Activated CD4-positive, alpha-beta memory T cell treated with anti-CD3 and anti-CD28 coated beads, Interleukin-2, amount 10 ng/mL, durations not matched to agents 7 days and 5 days (primary cell): ENCODE measurements around the gene TSPAN2. TPM values are rescaled to one million over a fixed set of nuclear protein-coding genes. Genes with fewer than 3 reads are reported as not detected.
A peak's percentile ranks its signal among the peaks of the same experiment; 100 is the strongest.

Source experiments
- CTCF ChIA-PET: fragments of 350-600 bp; sonication (Branson Sonifier 250); formaldehyde crosslinking; loops from one replicate; lab custom pipeline; 2021; ENCODE audit warnings: antibody characterized with exemption, inconsistent platforms; lab: Charles Lee
- POLR2A ChIA-PET: fragments of 350-600 bp; sonication (Branson Sonifier 250); formaldehyde crosslinking; loops from one replicate; lab custom pipeline; 2021; ENCODE audit warnings: antibody characterized with exemption; lab: Charles Lee
- DNase-seq: peaks from one replicate; pipeline ENCODE4 v3.0.0-alpha.2; 2020
- H3K27ac Mint-ChIP-seq: one replicate; pipeline ENCODE4 v1.8.0; 2021; ENCODE audit warnings: mild to moderate bottlenecking, mixed read lengths
- H3K27me3 Mint-ChIP-seq: one replicate; pipeline ENCODE4 v1.8.0; 2021; ENCODE audit warnings: mixed read lengths
- H3K36me3 Mint-ChIP-seq: one replicate; pipeline ENCODE4 v1.8.0; 2021; ENCODE audit warnings: low read depth, mixed read lengths
- H3K4me1 Mint-ChIP-seq: one replicate; pipeline ENCODE4 v1.8.0; 2021; ENCODE audit warnings: mixed read lengths
- H3K4me3 Mint-ChIP-seq: one replicate; pipeline ENCODE4 v1.8.0; 2021; ENCODE audit warnings: mild to moderate bottlenecking, mixed read lengths
- H3K9me3 Mint-ChIP-seq: one replicate; pipeline ENCODE4 v1.8.0; 2021; ENCODE audit warnings: mixed read lengths
- total RNA-seq, 2 experiments: library from RNA; stranded (reverse); gene quantifications; one replicate each; pipeline ENCODE4 v1.2.3, GENCODE V29; 2021

Gene TSPAN2
- total RNA-seq, 2 experiments from 2014 or later: 2.4 to 3.4 TPM

GRCh38 chr1:115068826-115069585 lies 20.3 kb downstream of the TSPAN2 start:
- ChIA-PET POLR2A (no interaction called here), CTCF (no interaction called here)
- DNase-seq: no peak
- no peak overlapping the region for H3K27ac Mint-ChIP-seq
- no peaks in the 10 kb centered on the region for H3K36me3 Mint-ChIP-seq
- H3K27me3 Mint-ChIP-seq: no peaks in the 10 kb centered on the region
- no peak overlapping the region for H3K4me3 Mint-ChIP-seq
- H3K4me1 Mint-ChIP-seq: peaks cover 25% of the 10 kb centered on the region
- H3K9me3 Mint-ChIP-seq: no peaks in the 10 kb centered on the region

- ChIA-PET CTCF (no interaction called here), POLR2A (interaction anchor here (2.9 kb wide), 1 partner anchor 32 kb away, joined by 10 read pairs; no protein-coding TSS in a partner anchor)
- Mint-ChIP-seq H3K4me3 (no peak overlapping the region), H3K27me3 (no peaks in the 10 kb centered on the region), H3K27ac (no peak overlapping the region), H3K36me3 (peaks cover 5% of the 10 kb centered on the region), H3K9me3 (peaks cover 7% of the 10 kb centered on the region), H3K4me1 (peaks cover 39% of the 10 kb centered on the region)
- no peak for DNase-seq
Measured at GRCh38 chr1:115067161-115067859, 22.0 kb downstream of the TSPAN2 start.

- ChIA-PET POLR2A (interaction anchor here (2.9 kb wide), 1 partner anchor 34 kb away, joined by 10 read pairs; no protein-coding TSS in a partner anchor), CTCF (interaction anchor here (1.0 to 2.5 kb wide), 2 partner anchors 12 to 34 kb away, joined by 3 to 12 read pairs; no protein-coding TSS in a partner anchor)
- Mint-ChIP-seq H3K27me3 (no peaks in the 10 kb centered on the region), H3K4me1 (peaks cover 47% of the 10 kb centered on the region), H3K27ac (no peak overlapping the region), H3K9me3 (peaks cover 7% of the 10 kb centered on the region), H3K36me3 (peaks cover 5% of the 10 kb centered on the region), H3K4me3 (no peak overlapping the region)
- no peak for DNase-seq
Measured at GRCh38 chr1:115065021-115065420, 24.3 kb downstream of the TSPAN2 start.

GRCh38 chr1:115064461-115064860 lies 24.8 kb downstream of the TSPAN2 start:
- H3K27me3 Mint-ChIP-seq: no peaks in the 10 kb centered on the region
- peaks cover 47% of the 10 kb centered on the region for H3K4me1 Mint-ChIP-seq
- CTCF ChIA-PET: interaction anchor here (1.0 to 2.5 kb wide), 2 partner anchors 11 to 35 kb away, joined by 3 to 12 read pairs; no protein-coding TSS in a partner anchor
- POLR2A ChIA-PET: interaction anchor here (0.6 to 1.2 kb wide), 3 partner anchors 35 to 1308 kb away, joined by 3 to 4 read pairs (median 3); partner anchors contain the start of gene ATP1A1
- H3K36me3 Mint-ChIP-seq: peaks cover 5% of the 10 kb centered on the region
- H3K4me3 Mint-ChIP-seq: no peak overlapping the region
- H3K27ac Mint-ChIP-seq: peak overlapping the region; percentile 96
- peaks cover 7% of the 10 kb centered on the region for H3K9me3 Mint-ChIP-seq
- DNase-seq: no peak

- Mint-ChIP-seq H3K9me3 (peaks cover 7% of the 10 kb centered on the region), H3K27me3 (no peaks in the 10 kb centered on the region), H3K4me1 (peaks cover 46% of the 10 kb centered on the region), H3K27ac (peak overlapping the region; percentile 96), H3K36me3 (peaks cover 5% of the 10 kb centered on the region), H3K4me3 (peak overlapping the region; percentile 33)
- ChIA-PET POLR2A (interaction anchor here (1.2 to 2.2 kb wide), 3 partner anchors 36 to 39 kb away, joined by 4 to 13 read pairs (median 4); no protein-coding TSS in a partner anchor), CTCF (interaction anchor here (0.6 kb wide), 2 partner anchors 610 to 717 kb away, joined by 3 read pairs; no protein-coding TSS in a partner anchor)
- DNase-seq: peak; percentile 44
Measured at GRCh38 chr1:115063228-115063901, 25.9 kb downstream of the TSPAN2 start.

- CTCF ChIA-PET: interaction anchor here (1.7 kb wide), 1 partner anchor 9 kb away, joined by 8 read pairs; no protein-coding TSS in a partner anchor
- Mint-ChIP-seq H3K27ac (peak overlapping the region; percentile 96), H3K27me3 (no peaks in the 10 kb centered on the region), H3K9me3 (peaks cover 7% of the 10 kb centered on the region), H3K36me3 (peaks cover 5% of the 10 kb centered on the region), H3K4me3 (peak overlapping the region; percentile 45), H3K4me1 (peaks cover 44% of the 10 kb centered on the region)
- POLR2A ChIA-PET: interaction anchor here (1.2 to 2.2 kb wide), 3 partner anchors 37 to 586 kb away, joined by 3 to 13 read pairs (median 4); no protein-coding TSS in a partner anchor
- peak; percentile 97 for DNase-seq
Measured at GRCh38 chr1:115062542-115063004, 26.7 kb downstream of the TSPAN2 start.

GRCh38 chr1:115060501-115060900 lies 28.8 kb downstream of the TSPAN2 start:
- Mint-ChIP-seq H3K27me3 (no peaks in the 10 kb centered on the region), H3K4me3 (no peak overlapping the region), H3K27ac (no peak overlapping the region), H3K9me3 (peaks cover 7% of the 10 kb centered on the region), H3K36me3 (peaks cover 5% of the 10 kb centered on the region), H3K4me1 (peaks cover 41% of the 10 kb centered on the region)
- ChIA-PET CTCF (no interaction called here), POLR2A (no interaction called here)
- no peak for DNase-seq

- POLR2A ChIA-PET: interaction anchor here (2.9 kb wide), 1 partner anchor 40 kb away, joined by 9 read pairs; no protein-coding TSS in a partner anchor
- DNase-seq: no peak
- peaks cover 2% of the 10 kb centered on the region for H3K27me3 Mint-ChIP-seq
- CTCF ChIA-PET: no interaction called here
- H3K36me3 Mint-ChIP-seq: peaks cover 5% of the 10 kb centered on the region
- H3K4me3 Mint-ChIP-seq: no peak overlapping the region
- peaks cover 41% of the 10 kb centered on the region for H3K4me1 Mint-ChIP-seq
- peaks cover 7% of the 10 kb centered on the region for H3K9me3 Mint-ChIP-seq
- H3K27ac Mint-ChIP-seq: no peak overlapping the region
Measured at GRCh38 chr1:115059316-115059715, 30.0 kb downstream of the TSPAN2 start.

- no peaks in the 10 kb centered on the region for H3K36me3 Mint-ChIP-seq
- POLR2A ChIA-PET: interaction anchor here (0.5 to 2.9 kb wide), 2 partner anchors 42 to 310 kb away, joined by 3 to 9 read pairs; no protein-coding TSS in a partner anchor
Measured at GRCh38 chr1:115057661-115058254, 31.5 kb downstream of the TSPAN2 start.

GRCh38 chr1:115056395-115056798 lies 32.9 kb downstream of the TSPAN2 start:
- Mint-ChIP-seq H3K9me3 (no peaks in the 10 kb centered on the region), H3K4me3 (no peak overlapping the region), H3K27me3 (peaks cover 4% of the 10 kb centered on the region), H3K4me1 (peaks cover 14% of the 10 kb centered on the region), H3K27ac (no peak overlapping the region), H3K36me3 (no peaks in the 10 kb centered on the region)
- CTCF ChIA-PET: interaction anchor here (1.2 kb wide), 1 partner anchor 51 kb away, joined by 4 read pairs; no protein-coding TSS in a partner anchor
- POLR2A ChIA-PET: no interaction called here
- DNase-seq: no peak

More at GRCh38 chr1:115057661-115058254, 31.5 kb downstream of the TSPAN2 start:
- Mint-ChIP-seq H3K27ac (no peak overlapping the region), H3K4me3 (no peak overlapping the region), H3K4me1 (peaks cover 28% of the 10 kb centered on the region), H3K9me3 (no peaks in the 10 kb centered on the region), H3K27me3 (peaks cover 4% of the 10 kb centered on the region)
- CTCF ChIA-PET: interaction anchor here (1.0 to 1.4 kb wide), 2 partner anchors 52 to 56 kb away, joined by 3 read pairs; no protein-coding TSS in a partner anchor
- DNase-seq: no peak

- ChIA-PET CTCF (interaction anchor here (0.6 to 3.7 kb wide), 30 partner anchors 9 to 272 kb away, joined by 3 to 34 read pairs (median 4); partner anchors contain the start of gene SIKE1), POLR2A (no interaction called here)
- H3K36me3 Mint-ChIP-seq: no peaks in the 10 kb centered on the region
- H3K9me3 Mint-ChIP-seq: no peaks in the 10 kb centered on the region
- H3K4me1 Mint-ChIP-seq: peaks cover 11% of the 10 kb centered on the region
- peak; percentile 62 for DNase-seq
- no peak overlapping the region for H3K27ac Mint-ChIP-seq
- H3K27me3 Mint-ChIP-seq: peaks cover 4% of the 10 kb centered on the region
- H3K4me3 Mint-ChIP-seq: no peak overlapping the region
Measured at GRCh38 chr1:115052454-115053083, 36.7 kb downstream of the TSPAN2 start.
